IMR-90 (cell line): Measurements from ENCODE around the gene PRKAR2A.

Source experiments
- CTCF ChIP-seq: conservative IDR thresholded peaks from 2 replicates; pipeline ENCODE4 v1.5.1; 2012; ENCODE audit warnings: mild to moderate bottlenecking, low read depth, low read length, improper control_type of control experiment
- ELK1 ChIP-seq: fragments of 150-350 bp; IDR thresholded peaks from 2 replicates; pipeline ENCODE4 v1.6.1; 2016; ENCODE audit warnings: low read depth, mild to moderate bottlenecking, low read length, moderate library complexity, borderline replicate concordance
- MAZ ChIP-seq: IDR thresholded peaks from 2 replicates; pipeline ENCODE4 v1.6.1; 2012; ENCODE audit warnings: low read depth, mild to moderate bottlenecking, low read length, improper control_type of control experiment, moderate library complexity, borderline replicate concordance
- NFE2L2 ChIP-seq: fragments of 150-350 bp; IDR thresholded peaks from 2 replicates; pipeline ENCODE4 v1.6.1; 2016; ENCODE audit warnings: low read depth, mild to moderate bottlenecking, low read length
- POLR2A ChIP-seq: IDR thresholded peaks from 2 replicates; pipeline ENCODE4 v1.6.1; 2012; ENCODE audit warnings: mild to moderate bottlenecking, low read depth, low read length
- RAD21 ChIP-seq: IDR thresholded peaks from 2 replicates; pipeline ENCODE4 v1.6.1; 2012; ENCODE audit warnings: low read length, improper control_type of control experiment
- RCOR1 ChIP-seq: IDR thresholded peaks from 2 replicates; pipeline ENCODE4 v1.6.1; 2012; ENCODE audit warnings: mild to moderate bottlenecking, low read length, improper control_type of control experiment; ENCODE audit not compliant: insufficient replicate concordance
- RFX5 ChIP-seq: IDR thresholded peaks from 2 replicates; pipeline ENCODE4 v1.8.0; 2012; ENCODE audit warnings: low read depth, mild to moderate bottlenecking, low read length, moderate library complexity
- SMC3 ChIP-seq: fragments of 150-350 bp; IDR thresholded peaks from 2 replicates; pipeline ENCODE4 v1.6.1; 2016; ENCODE audit warnings: low read depth, mild to moderate bottlenecking, antibody characterized with exemption, low read length, moderate library complexity
- USF2 ChIP-seq: fragments of 150-350 bp; IDR thresholded peaks from 2 replicates; pipeline ENCODE4 v1.6.1; 2017; ENCODE audit warnings: mild to moderate bottlenecking, antibody characterized with exemption, low read length, low read depth

GRCh38 chr3:48707157-48707556 lies 140.5 kb downstream of the PRKAR2A start:
- no peak for TF ChIP-seq CTCF
- no peak for TF ChIP-seq MAZ
- TF ChIP-seq RCOR1: no peak
- no peak for TF ChIP-seq SMC3
- TF ChIP-seq USF2: no peak
- TF ChIP-seq ELK1: no peak
- no peak for TF ChIP-seq POLR2A
- TF ChIP-seq RAD21: no peak
- no peak for TF ChIP-seq NFE2L2
- no peak for TF ChIP-seq RFX5
